ENCODE results near the gene MS4A6A.
"Not testable (repeated sequence)": the region's sequence is repeated elsewhere in the genome, so short reads cannot be mapped to it uniquely, and the experiment has no call there.

The MS4A6A gene

GRCh38 chr11:60182541-60183330 is at the start of gene MS4A6A:
Gene MS4A6A (minus strand): TSS chr11:60183083. CDS start chr11:60181727, 1,356 bp downstream.
- DNase-seq: no peak

GRCh38 chr11:60230681-60231080 is 47.8 kb upstream of the MS4A6A start:
- no peak for DNase-seq

GRCh38 chr11:60222141-60222540 is 39.3 kb upstream of the MS4A6A start:
- DNase-seq: no peak

- DNase-seq: no peak
Observed at GRCh38 chr11:60221692-60222091, 38.8 kb upstream of the MS4A6A start.

GRCh38 chr11:60221181-60221580 is 38.3 kb upstream of the MS4A6A start:
- no peak for DNase-seq

GRCh38 chr11:60214386-60214785 is 31.5 kb upstream of the MS4A6A start:
- DNase-seq: no peak

GRCh38 chr11:60211206-60211605 is 28.3 kb upstream of the MS4A6A start:
- no peak for DNase-seq

- DNase-seq: no peak
Observed at GRCh38 chr11:60209977-60210376, 27.1 kb upstream of the MS4A6A start.

GRCh38 chr11:60208951-60209350 is 26.1 kb upstream of the MS4A6A start:
- no peak for DNase-seq

GRCh38 chr11:60208146-60208895 is 25.4 kb upstream of the MS4A6A start:
- no peak for DNase-seq

- DNase-seq: no peak
Observed at GRCh38 chr11:60206616-60207015, 23.7 kb upstream of the MS4A6A start.

GRCh38 chr11:60204922-60205321 is 22.0 kb upstream of the MS4A6A start:
- no peak for DNase-seq

- not testable (repeated sequence) for DNase-seq
Observed at GRCh38 chr11:60201334-60201733, 18.5 kb upstream of the MS4A6A start.

- DNase-seq: no peak
Observed at GRCh38 chr11:60197442-60197841, 14.6 kb upstream of the MS4A6A start.

GRCh38 chr11:60195923-60196368 is 13.1 kb upstream of the MS4A6A start:
- no peak for DNase-seq

GRCh38 chr11:60194511-60194910 is 11.6 kb upstream of the MS4A6A start:
- no peak for DNase-seq

- peak; percentile 32 for DNase-seq
Observed at GRCh38 chr11:60193687-60194433, 11.0 kb upstream of the MS4A6A start.

- DNase-seq: not testable (repeated sequence)
Observed at GRCh38 chr11:60192564-60192963, 9.7 kb upstream of the MS4A6A start.

GRCh38 chr11:60188481-60188880 is 5.6 kb upstream of the MS4A6A start:
- not testable (repeated sequence) for DNase-seq

GRCh38 chr11:60186128-60186527 is 3.2 kb upstream of the MS4A6A start:
- not testable (repeated sequence) for DNase-seq

- not testable (repeated sequence) for DNase-seq
Observed at GRCh38 chr11:60185512-60185827, 2.6 kb upstream of the MS4A6A start.

- no peak for DNase-seq
Observed at GRCh38 chr11:60184824-60185511, 2.1 kb upstream of the MS4A6A start.
